ENCODE measurements around the gene ZNF415. TPM values are rescaled to one million over a fixed set of nuclear protein-coding genes. Genes with fewer than 3 reads are reported as not detected.

ZNF415 gene
- polyA plus RNA-seq, 1 experiment: 19.3 TPM

DNA sequence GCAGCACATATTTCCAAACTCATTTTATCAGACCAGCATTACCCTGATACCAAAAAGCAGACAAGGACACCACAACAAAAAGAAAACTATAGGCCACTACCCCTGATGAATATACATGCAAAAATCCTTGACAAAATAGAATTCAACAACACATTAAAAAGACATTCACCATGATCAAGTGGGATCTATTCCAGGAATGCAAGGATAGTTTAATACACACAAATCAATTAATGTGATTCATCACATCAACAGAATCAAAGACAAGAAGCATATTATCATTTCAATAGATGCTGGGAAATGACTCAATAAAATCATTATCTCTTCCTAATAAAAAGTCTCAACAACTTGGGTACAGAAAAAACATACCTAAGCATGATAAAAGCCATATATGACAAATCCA is 14.9 kb upstream of the ZNF415 start:
- ChIA-PET POLR2A (no interaction called here), CTCF (no interaction called here)
- Histone ChIP-seq H3K4me3 (ENCODE audit: low read depth, low read length) (no peak overlapping the region), H3K9me3 (ENCODE audit: control insufficient read depth, insufficient read depth, low read length) (peaks cover 49% of the 10 kb centered on the region), H3K27me3 (ENCODE audit: control insufficient read depth, insufficient read depth, low read length) (no peaks in the 10 kb centered on the region), H3K27ac (ENCODE audit: low read depth, low read length) (no peak overlapping the region)
- DNase-seq (ENCODE audit: low read depth, low spot score): no peak
- TF ChIP-seq CTCF (IDR thresholded peaks at IDR 0.05; ENCODE audit: low read depth, low read length): no peak

- ChIA-PET CTCF (no interaction called here), POLR2A (no interaction called here)
- TF ChIP-seq CTCF (IDR thresholded peaks at IDR 0.05; ENCODE audit: low read depth, low read length): no peak
- Histone ChIP-seq H3K27ac (ENCODE audit: low read depth, low read length) (no peak overlapping the region), H3K4me3 (ENCODE audit: low read depth, low read length) (no peak overlapping the region), H3K9me3 (ENCODE audit: control insufficient read depth, insufficient read depth, low read length) (peaks cover 42% of the 10 kb centered on the region), H3K27me3 (ENCODE audit: control insufficient read depth, insufficient read depth, low read length) (no peaks in the 10 kb centered on the region)
- DNase-seq (ENCODE audit: low read depth, low spot score): no peak
Measured at GRCh38 chr19:53140351-53140750, 7.6 kb upstream of the ZNF415 start.

- no peak for TF ChIP-seq CTCF (IDR thresholded peaks at IDR 0.05; ENCODE audit: low read depth, low read length)
- POLR2A ChIA-PET: no interaction called here
- Histone ChIP-seq H3K9me3 (ENCODE audit: control insufficient read depth, insufficient read depth, low read length) (peaks cover 34% of the 10 kb centered on the region), H3K4me3 (ENCODE audit: low read depth, low read length) (no peak overlapping the region), H3K27me3 (ENCODE audit: control insufficient read depth, insufficient read depth, low read length) (no peaks in the 10 kb centered on the region), H3K27ac (ENCODE audit: low read depth, low read length) (no peak overlapping the region)
- CTCF ChIA-PET: no interaction called here
- DNase-seq (ENCODE audit: low read depth, low spot score): no peak
Measured at GRCh38 chr19:53136432-53136831, 3.7 kb upstream of the ZNF415 start.

- CTCF ChIA-PET: no interaction called here
- Histone ChIP-seq H3K9me3 (ENCODE audit: control insufficient read depth, insufficient read depth, low read length) (peaks cover 15% of the 10 kb centered on the region), H3K4me3 (ENCODE audit: low read depth, low read length) (peak overlapping the region; percentile 87), H3K27ac (ENCODE audit: low read depth, low read length) (no peak overlapping the region), H3K27me3 (ENCODE audit: control insufficient read depth, insufficient read depth, low read length) (no peaks in the 10 kb centered on the region)
- POLR2A ChIA-PET: no interaction called here
- TF ChIP-seq CTCF (IDR thresholded peaks at IDR 0.05; ENCODE audit: low read depth, low read length): no peak
- DNase-seq (ENCODE audit: low read depth, low spot score): no peak
Measured at GRCh38 chr19:53131727-53132126, 983 bp downstream of the ZNF415 start.

DNA sequence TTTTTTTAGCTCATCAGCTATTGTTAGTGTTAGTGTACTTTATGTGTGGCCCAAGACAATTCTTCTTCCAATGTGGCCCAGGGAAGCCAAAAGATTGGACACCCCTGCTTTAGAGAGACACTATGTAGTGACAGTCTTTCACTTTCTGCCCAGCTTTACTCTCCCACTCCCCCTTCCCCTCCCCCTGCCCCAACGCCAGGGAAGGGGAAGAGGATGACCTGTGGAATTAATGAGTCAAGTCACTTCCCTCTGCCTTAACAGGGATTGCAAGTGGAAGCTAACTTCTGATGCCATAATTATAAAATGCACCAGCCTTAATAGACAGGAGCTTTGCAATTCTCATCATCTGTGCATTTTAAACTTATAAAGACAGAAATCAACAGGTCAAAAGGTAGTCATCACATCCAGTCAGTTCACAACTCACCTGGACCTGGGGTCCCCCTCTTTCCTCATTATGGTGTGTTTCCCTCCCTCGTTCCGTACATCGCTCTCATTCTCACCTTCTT is 1.6 kb downstream of the ZNF415 start:
- Histone ChIP-seq H3K27me3 (ENCODE audit: control insufficient read depth, insufficient read depth, low read length) (no peaks in the 10 kb centered on the region), H3K4me3 (ENCODE audit: low read depth, low read length) (no peak overlapping the region), H3K9me3 (ENCODE audit: control insufficient read depth, insufficient read depth, low read length) (peaks cover 14% of the 10 kb centered on the region; the same call in 1 of the 2 replicates), H3K27ac (ENCODE audit: low read depth, low read length) (no peak overlapping the region)
- no peak for DNase-seq (ENCODE audit: low read depth, low spot score)
- CTCF ChIA-PET: interaction anchor here (0.6 kb wide), 1 partner anchor 1061 kb away, joined by 3 read pairs; no protein-coding TSS in a partner anchor
- POLR2A ChIA-PET: no interaction called here
- TF ChIP-seq CTCF (IDR thresholded peaks at IDR 0.05; ENCODE audit: low read depth, low read length): no peak
